LNCaP clone FGC (cell line): ENCODE data around the gene AKR1B1.

Experiments used
- DNase-seq: peaks from one replicate; pipeline ENCODE4 v3.0.0-alpha.2; 2011; ENCODE audit warnings: low read depth
- H3K4me3 ChIP-seq: 2 replicates; pipeline ENCODE4 v1.5.1; 2011; ENCODE audit warnings: mild to moderate bottlenecking, low read depth, low read length, control low read depth
- CTCF ChIP-seq: IDR thresholded peaks from 2 replicates; pipeline ENCODE4 v1.5.1; 2012; ENCODE audit warnings: mild to moderate bottlenecking; ENCODE audit not compliant: control insufficient read depth, insufficient read depth; ENCODE audit errors: extremely low read depth

The AKR1B1 gene

GRCh38 chr7:134414109-134414508 lies 44.8 kb downstream of the AKR1B1 start:
- TF ChIP-seq CTCF = no peak
- DNase-seq = no peak
- no peak overlapping the region for H3K4me3 ChIP-seq

- no peak overlapping the region for H3K4me3 ChIP-seq
- no peak for DNase-seq
- TF ChIP-seq CTCF = no peak
Observed at GRCh38 chr7:134407311-134407710, 51.6 kb downstream of the AKR1B1 start.

- no peak overlapping the region for H3K4me3 ChIP-seq
- DNase-seq = no peak
- TF ChIP-seq CTCF = no peak
Observed at GRCh38 chr7:134406431-134406830, 52.5 kb downstream of the AKR1B1 start.

GRCh38 chr7:134405299-134405698 lies 53.6 kb downstream of the AKR1B1 start:
- DNase-seq = no peak
- no peak for TF ChIP-seq CTCF
- no peak overlapping the region for H3K4me3 ChIP-seq

- no peak for DNase-seq
- no peak overlapping the region for H3K4me3 ChIP-seq
Observed at GRCh38 chr7:134403062-134403461, 55.8 kb downstream of the AKR1B1 start.

GRCh38 chr7:134400859-134401258 lies 58.0 kb downstream of the AKR1B1 start:
- H3K4me3 ChIP-seq = no peak overlapping the region
- no peak for DNase-seq
- TF ChIP-seq CTCF = no peak

More at GRCh38 chr7:134403062-134403461, 55.8 kb downstream of the AKR1B1 start:
- TF ChIP-seq CTCF = no peak

GRCh38 chr7:134396031-134396430 lies 62.9 kb downstream of the AKR1B1 start:
- TF ChIP-seq CTCF = no peak
- no peak overlapping the region for H3K4me3 ChIP-seq
- DNase-seq = no peak
